Ammon's horn (tissue), 1 donor: Measurements from ENCODE around the gene TMEM263.
A peak's percentile ranks its signal among the peaks of the same experiment; 100 is the strongest.
"Not testable (repeated sequence)": the region's sequence is repeated elsewhere in the genome, so short reads cannot be mapped to it uniquely, and the experiment has no call there.

ENCODE experiments used
- DNase-seq: peaks from one replicate; pipeline ENCODE4 v3.0.0-alpha.2; 2016; ENCODE audit warnings: low spot score

TMEM263 gene

GRCh38 chr12:106955377-106956047 lies at the start of gene TMEM263:
TSS of gene TMEM263 (plus strand) at chr12:106955907. CDS start at chr12:106967117, 11,210 bp downstream.
- DNase-seq: peak; percentile 94

GRCh38 chr12:106906715-106907114 lies 49.0 kb upstream of the TMEM263 start:
- no peak for DNase-seq

- DNase-seq: no peak
Observed at GRCh38 chr12:106907411-106907810, 48.3 kb upstream of the TMEM263 start.

DNA sequence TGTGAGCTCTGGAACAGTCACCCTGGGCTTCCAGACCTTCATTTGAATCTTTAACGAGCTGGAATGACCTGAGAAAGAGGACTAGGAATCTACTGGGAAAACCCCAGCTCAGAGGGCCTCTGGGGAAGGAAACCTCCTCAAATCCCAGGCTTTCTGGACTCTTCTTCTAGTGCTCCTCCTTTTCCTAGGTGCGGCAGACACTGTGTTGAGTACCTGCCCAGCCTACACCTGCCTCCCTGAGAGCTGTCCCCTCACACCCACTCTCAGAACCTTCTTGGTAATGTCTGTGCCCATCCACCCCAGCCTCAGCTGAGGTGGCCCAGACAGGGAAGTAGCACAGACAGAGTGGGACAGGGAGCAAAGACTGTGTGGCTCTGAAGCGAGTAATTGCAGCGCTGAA lies 47.9 kb upstream of the TMEM263 start:
- no peak for DNase-seq

GRCh38 chr12:106908561-106908960 lies 47.1 kb upstream of the TMEM263 start:
- no peak for DNase-seq

GRCh38 chr12:106910202-106910601 lies 45.5 kb upstream of the TMEM263 start:
- no peak for DNase-seq

DNA sequence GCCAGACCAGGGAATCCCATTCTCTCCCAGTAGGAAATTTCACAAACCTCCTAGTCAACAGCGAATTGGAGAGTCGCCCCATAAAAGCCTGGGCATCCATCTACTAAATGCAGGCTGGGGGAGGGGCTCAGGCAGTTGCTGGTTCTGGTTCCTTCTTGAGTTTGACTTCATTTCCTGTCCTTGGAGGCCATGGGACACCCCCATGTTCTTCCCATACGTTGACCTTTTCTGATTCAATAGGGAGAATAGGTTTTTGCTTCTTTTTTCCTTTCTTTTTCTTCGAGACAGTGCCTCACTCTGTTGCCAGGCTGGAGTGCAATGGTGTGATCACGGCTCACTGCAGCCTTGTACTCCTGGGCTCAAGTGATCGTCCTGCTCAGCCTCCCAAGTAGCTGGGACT lies 44.1 kb upstream of the TMEM263 start:
- DNase-seq: no peak

DNA sequence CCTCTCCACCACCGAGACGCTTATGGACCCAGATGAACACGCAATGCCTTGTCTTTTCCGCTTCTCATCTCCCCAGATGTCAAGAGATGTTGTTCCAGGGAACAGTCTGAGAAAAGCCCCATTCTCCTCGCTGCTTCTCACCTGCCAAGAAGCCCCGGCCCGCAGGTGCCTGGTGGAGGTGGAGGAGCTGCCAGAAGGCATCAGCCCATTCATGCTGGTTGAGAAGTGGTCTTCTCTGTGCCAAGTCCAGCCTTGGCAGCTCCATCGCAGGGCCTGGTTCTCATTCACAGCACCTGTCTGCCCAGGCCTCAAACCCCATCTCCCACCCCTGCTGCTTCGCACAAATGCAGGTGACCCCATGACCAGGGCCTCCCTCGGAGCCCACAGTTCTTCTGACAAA lies 42.3 kb upstream of the TMEM263 start:
- no peak for DNase-seq

DNA sequence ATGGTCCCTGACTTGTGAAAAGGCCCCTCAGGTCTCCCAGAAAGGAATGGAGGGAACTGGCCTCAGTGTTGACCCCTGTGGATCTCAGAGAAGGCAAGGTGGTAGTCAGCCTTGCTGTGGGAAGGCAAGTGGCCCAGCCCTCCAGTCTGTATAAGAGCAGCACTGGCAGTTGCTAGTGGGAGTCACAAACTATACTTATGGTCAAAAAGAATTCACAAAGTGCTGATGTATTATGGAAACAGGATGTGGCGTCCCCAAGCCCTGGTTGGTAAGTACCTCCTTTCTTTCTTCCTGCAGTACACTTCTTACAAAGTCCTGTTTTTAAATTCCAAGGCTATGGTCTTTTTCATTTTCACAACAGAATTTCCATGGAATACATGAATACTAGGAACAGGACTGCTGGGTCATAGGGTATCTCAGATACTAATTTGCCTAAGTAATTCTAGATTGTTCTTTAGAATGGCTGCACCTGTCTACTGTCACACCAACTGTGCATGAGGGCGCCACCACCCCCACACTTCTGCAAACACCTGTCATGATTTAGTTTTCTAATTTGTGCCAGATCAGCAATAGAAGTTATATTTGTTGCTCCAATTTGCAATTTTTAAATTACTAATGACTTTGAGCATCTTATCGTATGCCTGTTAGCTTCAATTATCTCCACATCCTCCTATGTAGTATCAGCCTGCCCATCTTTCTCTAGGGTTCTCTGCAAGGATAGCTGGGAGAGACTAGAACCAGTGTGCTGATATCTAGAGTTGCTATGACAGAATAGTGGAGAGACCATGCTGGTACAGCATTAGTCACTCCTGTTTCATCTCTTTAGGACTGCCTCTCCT lies 40.7 kb upstream of the TMEM263 start:
- DNase-seq: no peak

GRCh38 chr12:106915635-106916026 lies 40.1 kb upstream of the TMEM263 start:
- DNase-seq: no peak

- no peak for DNase-seq
Observed at GRCh38 chr12:106917503-106917902, 38.2 kb upstream of the TMEM263 start.

DNA sequence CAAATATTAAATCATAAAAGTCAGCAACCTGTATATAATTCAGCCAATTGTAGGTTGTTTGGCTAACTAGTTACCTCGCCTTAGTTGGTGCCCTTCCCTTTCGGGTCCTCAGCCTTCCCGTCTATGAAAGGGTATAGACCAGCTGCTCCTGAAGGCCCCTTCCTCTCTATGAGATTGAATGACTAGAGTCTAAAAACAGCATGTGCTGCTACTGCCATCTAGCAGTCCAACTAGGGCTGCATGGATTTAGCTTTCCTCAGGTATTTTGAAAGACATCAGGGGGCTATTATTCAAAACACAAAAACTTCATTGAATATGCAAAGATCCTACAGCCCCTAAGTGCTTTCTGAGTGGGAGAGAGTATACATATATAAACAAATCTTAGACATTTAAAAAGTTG lies 37.0 kb upstream of the TMEM263 start:
- DNase-seq: peak; percentile 23

GRCh38 chr12:106919910-106920544 lies 35.7 kb upstream of the TMEM263 start:
- peak; percentile 68 for DNase-seq

GRCh38 chr12:106921976-106922375 lies 33.7 kb upstream of the TMEM263 start:
- not testable (repeated sequence) for DNase-seq

GRCh38 chr12:106923594-106923993 lies 32.1 kb upstream of the TMEM263 start:
- not testable (repeated sequence) for DNase-seq

- DNase-seq: no peak
Observed at GRCh38 chr12:106924268-106924861, 31.3 kb upstream of the TMEM263 start.

- DNase-seq: no peak
Observed at GRCh38 chr12:106926657-106927056, 29.1 kb upstream of the TMEM263 start.

DNA sequence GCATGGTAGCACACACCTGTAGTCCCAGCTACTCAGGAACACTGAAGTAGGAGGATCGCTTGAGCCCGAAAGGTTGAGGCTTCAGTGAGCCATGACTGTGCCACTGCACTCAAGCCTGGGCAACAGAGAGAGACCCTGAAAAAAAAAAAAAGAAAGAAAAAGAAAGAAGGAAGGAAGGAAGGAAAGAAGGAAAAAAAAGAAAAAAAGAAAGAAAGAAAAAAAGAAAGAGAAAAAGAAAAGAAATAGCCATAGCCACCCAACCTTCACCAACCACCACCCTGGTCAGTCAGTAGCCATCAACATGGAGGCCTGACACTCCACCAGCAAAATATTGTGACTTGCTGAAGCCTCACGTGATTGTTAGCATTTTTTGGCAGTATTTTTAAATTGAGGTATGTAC lies 21.4 kb upstream of the TMEM263 start:
- no peak for DNase-seq

- DNase-seq: no peak
Observed at GRCh38 chr12:106941481-106942156, 14.1 kb upstream of the TMEM263 start.

DNA sequence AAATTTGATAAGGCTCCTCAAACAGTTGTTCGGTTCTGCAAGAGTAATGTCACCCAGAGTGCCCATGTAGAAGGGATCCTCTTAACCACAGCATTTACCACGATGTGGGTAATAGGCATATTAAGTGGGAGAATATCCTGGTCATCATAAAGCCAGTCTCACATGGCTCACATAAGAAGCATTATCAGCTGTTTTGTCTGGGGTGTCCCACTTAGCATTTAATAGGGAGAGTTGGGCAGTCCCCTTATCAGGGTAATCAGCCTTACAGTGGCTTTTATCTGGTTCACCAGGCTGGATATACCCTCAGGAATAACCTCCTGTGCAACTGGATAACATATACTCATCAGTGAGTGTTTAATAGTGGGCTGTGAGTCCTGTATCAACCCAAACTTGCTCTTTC lies 12.9 kb upstream of the TMEM263 start:
- DNase-seq: no peak

DNA sequence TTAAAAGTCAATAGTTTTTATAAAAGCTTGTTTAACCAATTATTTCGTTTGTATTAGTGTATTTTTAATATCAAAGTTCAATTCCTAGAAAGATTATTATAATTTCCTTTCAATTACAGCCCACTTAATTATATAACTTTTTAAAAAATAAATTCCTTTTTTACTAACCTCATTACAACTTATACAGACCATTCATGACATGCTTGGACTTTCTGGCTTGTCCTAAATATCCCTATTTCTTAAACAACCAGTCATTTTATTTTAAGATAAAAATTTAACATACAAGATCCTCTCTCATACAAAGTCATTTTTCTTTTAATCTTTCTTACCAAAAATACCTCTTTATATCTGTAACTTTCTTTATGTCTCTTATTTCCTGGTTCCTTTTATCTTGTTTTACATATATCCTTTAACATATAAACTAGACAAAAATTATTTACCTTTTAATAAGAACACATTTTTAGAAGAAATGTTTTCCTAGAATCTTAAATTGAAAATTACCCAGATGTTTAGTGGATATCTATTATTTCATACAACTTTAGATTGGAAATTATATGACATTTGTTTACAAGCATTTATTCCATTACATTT lies 10.4 kb upstream of the TMEM263 start:
- no peak for DNase-seq

DNA sequence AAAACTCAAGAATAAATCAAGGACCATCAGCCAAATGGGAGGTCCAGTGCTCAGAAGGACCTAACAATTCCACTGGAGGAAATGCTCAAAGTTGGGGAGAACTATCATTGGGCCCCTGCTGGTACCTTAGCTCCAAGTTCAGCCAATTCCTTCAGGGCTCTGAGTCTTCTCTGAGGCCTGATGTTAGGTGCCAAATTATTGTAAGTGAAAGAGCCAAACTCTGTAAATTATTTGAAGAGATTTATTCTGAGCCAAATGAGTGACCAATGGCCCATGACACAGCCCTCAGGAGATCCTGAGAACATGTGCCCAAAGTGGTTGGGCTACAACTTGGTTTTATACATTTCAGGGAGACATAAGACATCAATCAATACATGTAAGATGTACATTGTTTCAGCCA lies 8.2 kb upstream of the TMEM263 start:
- DNase-seq: no peak
